ENCODE measurements around the gene CCDC152. TPM values are rescaled to one million over a fixed set of nuclear protein-coding genes. Genes with fewer than 3 reads are reported as not detected.

Gene CCDC152
- total RNA-seq, 1 donor from 2014 or later = not detected

DNA sequence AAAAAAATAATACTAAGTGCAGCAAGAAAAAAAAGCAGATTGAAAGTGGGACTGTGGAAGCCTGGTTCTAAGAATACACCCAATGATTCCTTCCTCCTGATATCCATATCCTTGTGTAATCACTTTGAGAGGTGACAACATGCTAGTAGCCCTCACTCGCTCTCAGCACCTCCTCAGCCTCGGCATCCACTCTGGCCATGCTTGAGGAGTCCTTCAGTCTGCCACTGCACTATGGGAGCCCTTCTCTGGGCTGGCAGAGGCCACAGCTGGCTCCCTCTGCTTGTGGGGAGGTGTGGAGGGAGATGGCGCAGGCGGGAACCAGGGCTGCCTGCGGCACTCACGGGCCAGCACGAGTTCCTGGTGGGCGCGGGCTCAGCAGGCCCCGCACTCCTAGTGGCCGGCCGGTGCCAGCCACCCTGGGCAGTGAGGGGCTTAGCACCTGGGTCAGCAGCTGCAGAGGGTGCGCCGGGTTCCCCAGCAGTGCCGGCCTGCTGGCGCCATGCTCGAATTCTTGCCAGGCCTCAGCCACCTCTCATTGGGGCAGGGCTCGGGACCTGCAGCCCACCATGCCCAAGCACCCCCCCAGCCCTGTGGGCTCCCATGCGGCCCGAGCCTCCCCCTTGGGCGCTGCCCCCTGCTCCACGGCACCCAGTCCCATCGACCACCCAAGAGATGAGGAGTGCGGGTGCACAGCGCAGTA, 79.6 kb downstream of the CCDC152 start:
- TF ChIP-seq, protein P1, sequence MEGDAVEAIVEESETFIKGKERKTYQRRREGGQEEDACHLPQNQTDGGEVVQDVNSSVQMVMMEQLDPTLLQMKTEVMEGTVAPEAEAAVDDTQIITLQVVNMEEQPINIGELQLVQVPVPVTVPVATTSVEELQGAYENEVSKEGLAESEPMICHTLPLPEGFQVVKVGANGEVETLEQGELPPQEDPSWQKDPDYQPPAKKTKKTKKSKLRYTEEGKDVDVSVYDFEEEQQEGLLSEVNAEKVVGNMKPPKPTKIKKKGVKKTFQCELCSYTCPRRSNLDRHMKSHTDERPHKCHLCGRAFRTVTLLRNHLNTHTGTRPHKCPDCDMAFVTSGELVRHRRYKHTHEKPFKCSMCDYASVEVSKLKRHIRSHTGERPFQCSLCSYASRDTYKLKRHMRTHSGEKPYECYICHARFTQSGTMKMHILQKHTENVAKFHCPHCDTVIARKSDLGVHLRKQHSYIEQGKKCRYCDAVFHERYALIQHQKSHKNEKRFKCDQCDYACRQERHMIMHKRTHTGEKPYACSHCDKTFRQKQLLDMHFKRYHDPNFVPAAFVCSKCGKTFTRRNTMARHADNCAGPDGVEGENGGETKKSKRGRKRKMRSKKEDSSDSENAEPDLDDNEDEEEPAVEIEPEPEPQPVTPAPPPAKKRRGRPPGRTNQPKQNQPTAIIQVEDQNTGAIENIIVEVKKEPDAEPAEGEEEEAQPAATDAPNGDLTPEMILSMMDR (IDR thresholded peaks at IDR 0.05) = no peak
- Mint-ChIP-seq H3K36me3 (ENCODE audit: low read depth) (no peaks in the 10 kb centered on the region), H3K4me3 (ENCODE audit: unreplicated experiment) (no peak overlapping the region), H3K9me3 (ENCODE audit: low read depth) (peaks cover 15% of the 10 kb centered on the region), H3K27ac (ENCODE audit: unreplicated experiment) (no peak overlapping the region), H3K4me1 (ENCODE audit: low read depth) (peaks cover 17% of the 10 kb centered on the region), H3K27me3 (ENCODE audit: low read depth) (peaks cover 5% of the 10 kb centered on the region)
- peak; percentile 63 for DNase-seq (ENCODE audit: low spot score)

DNA sequence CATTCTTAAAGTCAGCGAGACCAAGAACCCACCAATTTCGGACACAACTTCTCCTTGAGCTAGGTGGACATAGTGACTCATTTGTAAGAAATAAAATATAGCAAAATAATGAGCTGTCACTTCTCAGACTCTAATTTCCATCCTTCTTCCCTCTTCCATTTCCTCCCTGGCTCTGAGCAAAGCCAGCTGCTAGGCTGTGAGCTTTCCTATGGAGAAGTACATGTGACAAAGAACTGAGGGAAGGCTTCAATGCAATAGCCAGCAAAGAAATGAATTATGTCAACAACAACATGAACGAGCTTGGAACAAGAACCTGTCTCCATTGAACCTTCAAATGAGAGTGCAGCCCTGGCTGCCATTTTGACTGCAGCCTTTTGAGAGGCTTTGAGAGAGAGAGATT, 81.0 kb downstream of the CCDC152 start:
- peaks cover 18% of the 10 kb centered on the region for H3K4me1 Mint-ChIP-seq (ENCODE audit: low read depth)
- H3K27me3 Mint-ChIP-seq (ENCODE audit: low read depth) = peaks cover 3% of the 10 kb centered on the region
- H3K36me3 Mint-ChIP-seq (ENCODE audit: low read depth) = no peaks in the 10 kb centered on the region
- TF ChIP-seq, protein P1 (IDR thresholded peaks at IDR 0.05) = no peak
- no peak overlapping the region for H3K27ac Mint-ChIP-seq (ENCODE audit: unreplicated experiment)
- H3K9me3 Mint-ChIP-seq (ENCODE audit: low read depth) = peaks cover 15% of the 10 kb centered on the region
- no peak overlapping the region for H3K4me3 Mint-ChIP-seq (ENCODE audit: unreplicated experiment)
- no peak for DNase-seq (ENCODE audit: low spot score)

DNA sequence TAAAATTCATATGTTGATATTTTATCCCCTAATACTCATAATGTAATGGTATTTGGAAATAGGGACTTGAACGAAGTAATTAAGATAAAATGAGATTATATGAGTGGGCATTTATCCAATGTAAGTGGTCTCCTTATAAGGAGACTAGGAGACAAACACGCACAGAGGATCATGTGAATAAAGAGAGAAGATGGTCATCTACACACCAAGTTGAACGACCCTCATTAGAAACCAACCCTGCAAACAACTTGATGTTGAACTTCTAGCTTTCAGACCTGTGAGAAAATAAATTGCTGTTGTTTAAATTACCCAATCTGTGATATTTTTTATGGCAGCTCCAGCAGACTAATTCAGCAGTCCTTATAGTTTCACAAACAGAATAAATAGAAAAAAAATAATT, 82.6 kb downstream of the CCDC152 start:
- DNase-seq (ENCODE audit: low spot score) = no peak
- TF ChIP-seq, protein P1 (IDR thresholded peaks at IDR 0.05) = no peak
- no peaks in the 10 kb centered on the region for H3K36me3 Mint-ChIP-seq (ENCODE audit: low read depth)
- no peak overlapping the region for H3K4me3 Mint-ChIP-seq (ENCODE audit: unreplicated experiment)
- peaks cover 24% of the 10 kb centered on the region for H3K4me1 Mint-ChIP-seq (ENCODE audit: low read depth)
- H3K27ac Mint-ChIP-seq (ENCODE audit: unreplicated experiment) = no peak overlapping the region
- peaks cover 3% of the 10 kb centered on the region for H3K27me3 Mint-ChIP-seq (ENCODE audit: low read depth)
- peaks cover 7% of the 10 kb centered on the region for H3K9me3 Mint-ChIP-seq (ENCODE audit: low read depth)

DNA sequence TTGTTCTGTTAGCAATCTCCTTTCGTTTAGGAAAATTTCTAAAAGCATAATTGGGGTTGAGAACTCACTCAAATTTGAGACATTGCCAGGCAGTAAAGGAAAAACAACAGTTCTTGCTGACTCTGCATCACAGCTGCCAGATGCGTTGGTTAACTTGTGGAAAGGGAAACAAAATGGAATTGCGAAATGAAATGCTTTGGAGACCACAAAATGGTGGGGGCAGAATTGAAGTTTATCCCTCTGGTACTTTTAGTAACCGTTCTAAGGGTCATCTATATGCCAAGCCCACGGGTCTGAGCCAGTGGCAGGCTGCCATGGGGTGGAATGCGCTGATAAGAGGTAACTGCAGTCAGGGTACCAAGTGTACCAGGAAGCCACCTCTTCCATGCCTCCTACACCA, 83.7 kb downstream of the CCDC152 start:
- TF ChIP-seq, protein P1 (IDR thresholded peaks at IDR 0.05) = no peak
- DNase-seq (ENCODE audit: low spot score) = no peak
- no peak overlapping the region for H3K4me3 Mint-ChIP-seq (ENCODE audit: unreplicated experiment)
- H3K27ac Mint-ChIP-seq (ENCODE audit: unreplicated experiment) = peak overlapping the region; percentile 60
- H3K36me3 Mint-ChIP-seq (ENCODE audit: low read depth) = no peaks in the 10 kb centered on the region
- peaks cover 24% of the 10 kb centered on the region for H3K4me1 Mint-ChIP-seq (ENCODE audit: low read depth)
- H3K27me3 Mint-ChIP-seq (ENCODE audit: low read depth) = peaks cover 3% of the 10 kb centered on the region
- no peaks in the 10 kb centered on the region for H3K9me3 Mint-ChIP-seq (ENCODE audit: low read depth)

DNA sequence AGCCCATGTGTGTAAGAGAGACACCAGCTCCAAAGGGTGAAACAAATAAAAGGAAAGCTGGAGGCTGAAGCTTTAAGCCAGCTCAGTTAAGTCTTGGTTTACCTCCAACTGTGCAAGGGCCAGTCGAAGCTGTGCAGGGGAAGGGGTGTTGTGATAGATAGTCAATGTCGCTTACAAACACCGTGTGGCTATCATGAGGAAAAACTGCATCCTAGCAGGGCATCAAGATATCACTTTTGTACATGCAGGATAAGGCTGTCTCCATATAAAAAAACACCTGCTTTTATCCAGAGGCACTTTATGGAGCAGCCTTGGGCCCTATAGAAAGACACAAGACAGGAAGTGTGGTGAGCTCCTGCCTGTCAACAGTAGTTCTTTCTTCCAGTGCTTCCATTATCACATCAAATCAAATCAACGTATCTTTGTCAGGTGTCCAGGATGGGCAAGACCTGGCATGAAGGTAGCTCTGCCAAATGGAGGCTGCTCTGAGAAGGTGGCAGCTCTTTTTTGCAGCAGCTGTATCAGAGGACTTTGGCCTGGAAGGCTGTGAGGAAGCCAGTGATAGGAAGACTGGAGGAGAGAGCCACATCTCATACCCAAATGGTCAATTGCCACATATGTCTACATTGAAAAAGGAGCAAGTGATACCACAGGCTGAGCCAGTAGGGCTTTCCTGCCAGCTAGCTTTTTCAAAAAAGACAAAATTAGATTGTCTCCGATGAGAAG, 84.4 kb downstream of the CCDC152 start:
- Mint-ChIP-seq H3K36me3 (ENCODE audit: low read depth) (no peaks in the 10 kb centered on the region), H3K4me1 (ENCODE audit: low read depth) (peaks cover 24% of the 10 kb centered on the region)

More for the DNA sequence above, 84.4 kb downstream of the CCDC152 start:
- Mint-ChIP-seq H3K4me3 (ENCODE audit: unreplicated experiment) (no peak overlapping the region), H3K9me3 (ENCODE audit: low read depth) (no peaks in the 10 kb centered on the region), H3K27me3 (ENCODE audit: low read depth) (peaks cover 3% of the 10 kb centered on the region), H3K27ac (ENCODE audit: unreplicated experiment) (no peak overlapping the region)
- DNase-seq (ENCODE audit: low spot score) = no peak
- TF ChIP-seq, protein P1 (IDR thresholded peaks at IDR 0.05) = no peak
